IMR-90 (cell line): ENCODE results near the gene PARD3. TPM values are rescaled to one million over a fixed set of nuclear protein-coding genes. Genes with fewer than 3 reads are reported as not detected.

Source experiments
- ATAC-seq: fragments of 200-7000 bp; cut with Tn5 transposase; 2 replicates; pipeline ENCODE4 v1.9.1; 2020; ENCODE audit warnings: low read depth, mild to moderate bottlenecking, moderate library complexity
- BruUV-seq: library from RNA; stranded (reverse); fragments of 400-500 nt; replicated peaks from 2 replicates; lab custom pipeline; 2021; lab: Mats Ljungman, UMichigan
- CTCF ChIA-PET: fragments of 300-600 bp; formaldehyde crosslinking; extraction: SDS; loops from one replicate; lab custom pipeline; 2021; ENCODE audit warnings: antibody characterized with exemption; lab: Yijun Ruan, JAX
- POLR2A ChIA-PET: fragments of 300-600 bp; sonication (Branson Sonifier 250); formaldehyde crosslinking; loops from one replicate; lab custom pipeline; 2022; ENCODE audit warnings: antibody characterized with exemption; ENCODE audit not compliant: unreplicated experiment; lab: Charles Lee
- DNase-seq: peaks from one replicate; pipeline ENCODE4 v3.0.0; 2013
- H2AFZ ChIP-seq: replicated peaks from 2 replicates; pipeline ENCODE3; 2013; ENCODE audit warnings: low read length, mild to moderate bottlenecking; ENCODE audit not compliant: poor library complexity
- H2AK5ac ChIP-seq: 2 replicates; pipeline ENCODE4 v1.6.1; 2013; ENCODE audit warnings: low read depth, low read length, inconsistent platforms
- H2AK9ac ChIP-seq: replicated peaks from 2 replicates; pipeline ENCODE3; 2013; ENCODE audit warnings: mild to moderate bottlenecking, low read depth, low read length, moderate library complexity; ENCODE audit not compliant: poor library complexity
- H2BK120ac ChIP-seq: 2 replicates; pipeline ENCODE4 v1.6.1; 2013; ENCODE audit warnings: low read depth, low read length, inconsistent platforms
- H2BK15ac ChIP-seq: 3 replicates; pipeline ENCODE4 v1.6.1; 2013; ENCODE audit warnings: low read depth, low read length, inconsistent platforms
- H2BK20ac ChIP-seq: 2 replicates; pipeline ENCODE4 v1.6.1; 2013; ENCODE audit warnings: low read depth, mild to moderate bottlenecking, inconsistent platforms, low read length, moderate library complexity
- H2BK5ac ChIP-seq: 2 replicates; pipeline ENCODE4 v1.6.1; 2013; ENCODE audit warnings: mild to moderate bottlenecking, low read depth, low read length, inconsistent platforms; ENCODE audit not compliant: poor library complexity, severe bottlenecking
- H3K14ac ChIP-seq: replicated peaks from 2 replicates; pipeline ENCODE4 v1.6.1; 2013; ENCODE audit warnings: low read depth, low read length, inconsistent platforms
- H3K18ac ChIP-seq: 2 replicates; pipeline ENCODE4 v1.6.1; 2013; ENCODE audit warnings: low read depth, low read length, control low read depth
- H3K23ac ChIP-seq: 2 replicates; pipeline ENCODE4 v1.6.1; 2013; ENCODE audit warnings: low read depth, low read length, inconsistent platforms
- H3K27ac ChIP-seq: 2 replicates; pipeline ENCODE4 v1.5.1; 2013; ENCODE audit warnings: mild to moderate bottlenecking, control low read depth, low read length; ENCODE audit not compliant: insufficient read depth
- H3K27me3 ChIP-seq: 2 replicates; pipeline ENCODE4 v1.6.1; 2013; ENCODE audit warnings: low read length; ENCODE audit not compliant: control insufficient read depth, insufficient read depth
- H3K36me3 ChIP-seq: 2 replicates; pipeline ENCODE4 v1.6.1; 2013; ENCODE audit warnings: low read length, mixed read lengths; ENCODE audit not compliant: control insufficient read depth, insufficient read depth
- H3K4ac ChIP-seq: 2 replicates; pipeline ENCODE4 v1.6.1; 2013; ENCODE audit warnings: low read depth, low read length, inconsistent platforms
- H3K4me1 ChIP-seq: 2 replicates; pipeline ENCODE4 v1.6.1; 2013; ENCODE audit warnings: low read length, mixed read lengths; ENCODE audit not compliant: control insufficient read depth, insufficient read depth
- H3K4me2 ChIP-seq: 2 replicates; pipeline ENCODE4 v1.6.1; 2013; ENCODE audit warnings: low read depth, mild to moderate bottlenecking, control low read depth, low read length, moderate library complexity
- H3K4me3 ChIP-seq: 2 replicates; pipeline ENCODE4 v1.5.1; 2013; ENCODE audit warnings: low read depth, mild to moderate bottlenecking, control low read depth, low read length, moderate library complexity; ENCODE audit not compliant: insufficient read depth
- H3K56ac ChIP-seq: 2 replicates; pipeline ENCODE4 v1.6.1; 2013; ENCODE audit warnings: low read length, inconsistent platforms; ENCODE audit not compliant: insufficient read depth; ENCODE audit errors: extremely low read depth
- H3K79me1 ChIP-seq, 2 experiments: 2 replicates each; pipeline ENCODE4 v1.6.1; 2013; ENCODE audit warnings: low read length in 2 of 2, inconsistent platforms in 1 of 2, low read depth in 1 of 2
- H3K9ac ChIP-seq: 2 replicates; pipeline ENCODE4 v1.6.1; 2013; ENCODE audit warnings: low read depth, low read length, control low read depth
- H3K9me1 ChIP-seq: 2 replicates; pipeline ENCODE4 v1.6.1; 2013; ENCODE audit warnings: low read length, inconsistent platforms; ENCODE audit not compliant: insufficient read depth
- H3K9me3 ChIP-seq: 2 replicates; pipeline ENCODE4 v1.6.1; 2013; ENCODE audit warnings: low read length; ENCODE audit not compliant: control insufficient read depth, insufficient read depth
- H4K20me1 ChIP-seq: 2 replicates; pipeline ENCODE4 v1.6.1; 2013; ENCODE audit warnings: low read length, inconsistent platforms; ENCODE audit not compliant: insufficient read depth
- H4K5ac ChIP-seq: 2 replicates; pipeline ENCODE4 v1.6.1; 2013; ENCODE audit warnings: mild to moderate bottlenecking, low read depth, low read length, control low read depth
- H4K8ac ChIP-seq, 2 experiments: 2 replicates each; pipeline ENCODE4 v1.6.1; 2013; ENCODE audit warnings: low read depth in 2 of 2, low read length in 2 of 2, control low read depth in 1 of 2, inconsistent platforms in 1 of 2
- H4K91ac ChIP-seq: 2 replicates; pipeline ENCODE4 v1.6.1; 2013; ENCODE audit warnings: low read depth, low read length, inconsistent platforms; ENCODE audit not compliant: insufficient read depth
- BHLHE40 ChIP-seq: fragments of 150-350 bp; IDR thresholded peaks from 2 replicates; pipeline ENCODE4 v1.6.1; 2016; ENCODE audit warnings: mild to moderate bottlenecking, low read depth, low read length
- ELK1 ChIP-seq: fragments of 150-350 bp; IDR thresholded peaks from 2 replicates; pipeline ENCODE4 v1.6.1; 2016; ENCODE audit warnings: low read depth, mild to moderate bottlenecking, low read length, moderate library complexity, borderline replicate concordance
- MAFK ChIP-seq: IDR thresholded peaks from 2 replicates; pipeline ENCODE4 v1.6.1; 2012; ENCODE audit warnings: low read depth, low read length, improper control_type of control experiment
- MAZ ChIP-seq: IDR thresholded peaks from 2 replicates; pipeline ENCODE4 v1.6.1; 2012; ENCODE audit warnings: low read depth, mild to moderate bottlenecking, low read length, improper control_type of control experiment, moderate library complexity, borderline replicate concordance
- POLR2A ChIP-seq: IDR thresholded peaks from 2 replicates; pipeline ENCODE4 v1.6.1; 2012; ENCODE audit warnings: mild to moderate bottlenecking, low read depth, low read length
- RAD21 ChIP-seq: IDR thresholded peaks from 2 replicates; pipeline ENCODE4 v1.6.1; 2012; ENCODE audit warnings: low read length, improper control_type of control experiment
- RFX5 ChIP-seq: IDR thresholded peaks from 2 replicates; pipeline ENCODE4 v1.8.0; 2012; ENCODE audit warnings: low read depth, mild to moderate bottlenecking, low read length, moderate library complexity
- USF2 ChIP-seq: fragments of 150-350 bp; IDR thresholded peaks from 2 replicates; pipeline ENCODE4 v1.6.1; 2017; ENCODE audit warnings: mild to moderate bottlenecking, antibody characterized with exemption, low read length, low read depth
- whole genome bisulfite sequencing, 2 experiments: methylation state at CpG; one replicate each; pipeline versions ENCODE4 v1.1.5 to v1.1.7; 2013; ENCODE audit warnings: missing lambda C conversion rate in 2 of 2; ENCODE audit not compliant: insufficient read length in 1 of 2; ENCODE audit errors: extremely low coverage in 2 of 2; 5-methylcytosine and 5-hydroxymethylcytosine counted together
- dilution Hi-C: fragments of 300-500 bp; cut with HindIII; formaldehyde crosslinking; loops from one replicate; pipeline ENCODE4 v1.14.3; 2018; ENCODE audit warnings: low sequenced_read_pairs; ENCODE audit not compliant: unreplicated experiment
- in situ Hi-C: fragments of 300-500 bp; cut with MboI; formaldehyde crosslinking; loops from 3 replicates; pipeline ENCODE4 v1.14.3; 2019; ENCODE audit warnings: low sequenced_read_pairs, inconsistent platforms, mixed read lengths
- intact Hi-C: fragments of 100-400 bp; cut with micrococcal nuclease; formaldehyde crosslinking; loops from 2 replicates; pipeline ENCODE4 v1.10.0; 2022
- polyA plus RNA-seq, 3 experiments: library from polyadenylated mRNA; depleted of rRNA; stranded (reverse); fragments of >200 nt; gene quantifications; 2 replicates each; pipeline ENCODE4 v1.2.3, GENCODE V29; 2012; ENCODE audit warnings: low replicate concordance in 1 of 3
- total RNA-seq: library from RNA; depleted of rRNA; stranded (reverse); fragments of >200 nt; gene quantifications from 2 replicates; pipeline ENCODE4 v1.2.3, GENCODE V29; 2012

The PARD3 gene
- total and polyA plus RNA-seq, 2 of the 4 experiments (the other 2 are of a cell fraction), result 14.6 to 37.5 TPM

- Histone ChIP-seq H4K20me1 (no peaks in the 10 kb centered on the region), H3K23ac (no peak overlapping the region), H3K4me1 (peaks cover 2% of the 10 kb centered on the region; the same call in 1 of the 2 replicates), H3K9ac (no peak overlapping the region), H3K18ac (no peak overlapping the region), H3K4me3 (no peak overlapping the region), H3K56ac (no peak overlapping the region), H2BK5ac (no peak overlapping the region), H2AFZ (no peak overlapping the region), H3K79me1 (no peaks in the 10 kb centered on the region), H3K4ac (no peak overlapping the region), H4K8ac (no peak overlapping the region), H3K4me2 (no peak overlapping the region), H2BK120ac (no peak overlapping the region), H3K9me3 (no peaks in the 10 kb centered on the region), H3K27me3 (no peaks in the 10 kb centered on the region), H3K27ac (no peak overlapping the region), H3K14ac (no peak overlapping the region), H2BK15ac (no peak overlapping the region), H2AK9ac (no peak overlapping the region), H2BK20ac (no peak overlapping the region), H2AK5ac (no peak overlapping the region), H4K5ac (no peak overlapping the region), H4K91ac (no peak overlapping the region), H3K36me3 (no peaks in the 10 kb centered on the region), H3K9me1 (no peaks in the 10 kb centered on the region)
- ATAC-seq (no peak), DNase-seq (no peak)
- intact Hi-C loops (no loop called here), dilution Hi-C loops (no loop called here), in situ Hi-C loops (no loop called here)
- no CpG with 5 or more reads among the region's 2 CpGs for WGBS, 2 experiments
- ChIA-PET CTCF (no interaction called here), POLR2A (no interaction called here)
- TF ChIP-seq MAFK (no peak), BHLHE40 (no peak), POLR2A (no peak), USF2 (no peak), RFX5 (no peak), MAZ (no peak), RAD21 (no peak), ELK1 (no peak)
- no TSS peak for BruUV-seq
These were observed 671.6 kb downstream of the PARD3 start for GRCh38 chr10:34143466-34143865.
